GM18867 (cell line): ENCODE data around the gene CLN6.
"Not testable (repeated sequence)": the region's sequence is repeated elsewhere in the genome, so short reads cannot be mapped to it uniquely, and the experiment has no call there.

Source experiments
- ATAC-seq: cut with Tn5 transposase; IDR thresholded peaks from one replicate; pipeline ENCODE4 v1.9.1; 2021; ENCODE audit warnings: mild to moderate bottlenecking, moderate library complexity; ENCODE audit not compliant: unreplicated experiment

Gene CLN6

DNA sequence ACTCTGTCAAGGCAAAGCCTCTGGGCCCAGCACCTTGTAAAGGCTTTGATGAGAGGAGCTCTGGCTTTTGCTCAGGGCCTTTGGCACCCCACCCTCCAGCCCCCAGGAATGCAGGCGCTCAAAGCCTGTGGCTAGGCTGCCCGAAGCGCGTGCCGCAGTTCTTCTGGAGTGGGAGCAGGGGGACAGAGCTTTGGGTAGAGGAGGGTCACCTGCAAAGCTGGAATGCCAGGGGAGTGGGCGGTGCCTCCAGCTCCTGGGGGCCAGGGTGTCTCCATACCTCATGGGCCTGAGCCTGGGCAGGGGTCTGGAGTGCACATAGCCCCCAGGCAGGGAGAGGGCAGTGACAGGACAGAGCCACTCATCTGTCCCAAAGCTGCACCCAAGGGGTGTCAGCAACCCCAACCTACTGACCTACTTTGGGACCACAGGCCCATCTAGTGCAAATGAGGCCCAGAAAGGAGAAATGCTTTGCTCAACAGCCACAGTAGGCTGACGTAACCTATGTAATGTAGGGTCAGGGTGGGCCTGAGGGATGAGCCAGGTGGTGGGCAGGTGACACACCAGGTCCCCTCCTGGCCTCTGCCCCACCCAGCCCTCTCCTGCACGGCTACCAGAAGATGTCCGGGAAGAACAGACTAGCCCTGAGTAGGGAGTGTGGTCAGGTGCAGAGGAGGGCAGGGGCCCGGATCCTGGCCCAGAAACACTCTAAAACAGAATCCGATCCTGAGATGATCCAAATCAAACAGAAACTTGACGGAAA lies 22.2 kb downstream of the CLN6 start:
- ATAC-seq = no peak

DNA sequence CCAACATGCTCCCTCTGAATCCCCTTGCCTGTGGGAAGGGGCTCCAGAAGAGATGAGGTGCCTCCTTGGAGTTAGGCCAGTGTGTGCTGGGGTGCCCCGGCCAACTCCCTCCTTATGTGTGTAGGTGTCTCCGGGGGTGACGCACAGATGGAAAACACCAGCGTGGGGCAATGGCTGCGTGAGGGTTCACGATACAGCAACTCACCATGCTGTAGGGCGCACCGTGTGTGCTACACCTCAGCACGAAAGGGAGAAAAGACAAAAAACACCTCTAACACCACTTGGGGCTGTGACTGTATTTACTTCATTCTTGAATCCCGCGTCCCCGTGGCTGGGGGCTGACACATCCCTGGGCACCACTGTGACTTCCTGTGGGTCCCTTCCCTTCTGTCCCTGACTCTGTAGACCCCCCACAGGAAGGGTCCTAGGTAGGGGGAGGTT lies 22.8 kb downstream of the CLN6 start:
- no peak for ATAC-seq

DNA sequence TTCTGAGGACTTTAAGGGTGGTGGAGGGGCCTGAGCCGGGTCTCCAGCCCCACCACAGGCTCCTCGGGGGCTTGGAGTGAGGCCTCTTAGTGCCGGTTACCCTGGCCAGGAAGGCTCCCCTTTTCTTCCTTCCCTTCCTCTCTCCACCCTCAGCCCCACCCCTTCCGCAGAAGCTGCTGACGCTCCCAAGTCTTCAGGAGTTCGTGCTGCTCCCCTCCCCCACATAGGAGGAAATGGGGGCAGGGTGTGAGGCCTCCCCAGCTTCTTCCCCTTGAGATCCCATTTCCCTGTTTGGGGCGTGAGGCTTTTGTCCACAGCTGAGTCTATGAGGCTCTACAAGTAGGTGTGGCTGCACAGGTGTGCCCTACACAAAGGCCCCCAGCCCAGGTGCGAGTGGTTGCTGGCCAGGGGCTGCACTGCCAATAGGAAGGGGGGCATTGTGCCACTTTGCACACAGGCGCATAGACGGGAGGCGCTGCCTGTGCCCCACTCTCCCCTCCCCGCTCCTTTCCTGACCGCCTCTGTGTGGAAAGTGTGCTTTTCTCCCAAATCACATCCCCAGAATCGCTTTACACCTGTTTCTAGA lies 23.5 kb downstream of the CLN6 start:
- no peak for ATAC-seq

DNA sequence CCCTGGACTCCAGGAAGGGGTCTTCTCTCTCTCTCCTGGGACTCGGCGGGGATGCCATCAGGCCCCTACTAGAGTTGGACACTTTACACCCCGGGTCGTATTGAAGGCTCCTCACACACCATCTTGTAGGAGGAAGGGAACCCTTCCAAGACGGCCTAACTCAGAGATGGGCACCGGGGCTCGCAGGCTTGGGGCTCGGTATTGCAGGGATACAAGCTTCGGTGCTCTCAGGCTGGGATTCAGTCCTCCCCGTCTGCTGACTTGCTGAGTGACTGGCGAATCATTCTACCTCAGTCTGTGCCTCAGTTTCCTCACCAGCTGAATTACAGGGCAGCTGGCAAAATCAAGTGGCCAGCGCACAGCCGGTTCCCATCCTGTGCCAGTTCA lies 24.0 kb downstream of the CLN6 start:
- ATAC-seq = no peak

DNA sequence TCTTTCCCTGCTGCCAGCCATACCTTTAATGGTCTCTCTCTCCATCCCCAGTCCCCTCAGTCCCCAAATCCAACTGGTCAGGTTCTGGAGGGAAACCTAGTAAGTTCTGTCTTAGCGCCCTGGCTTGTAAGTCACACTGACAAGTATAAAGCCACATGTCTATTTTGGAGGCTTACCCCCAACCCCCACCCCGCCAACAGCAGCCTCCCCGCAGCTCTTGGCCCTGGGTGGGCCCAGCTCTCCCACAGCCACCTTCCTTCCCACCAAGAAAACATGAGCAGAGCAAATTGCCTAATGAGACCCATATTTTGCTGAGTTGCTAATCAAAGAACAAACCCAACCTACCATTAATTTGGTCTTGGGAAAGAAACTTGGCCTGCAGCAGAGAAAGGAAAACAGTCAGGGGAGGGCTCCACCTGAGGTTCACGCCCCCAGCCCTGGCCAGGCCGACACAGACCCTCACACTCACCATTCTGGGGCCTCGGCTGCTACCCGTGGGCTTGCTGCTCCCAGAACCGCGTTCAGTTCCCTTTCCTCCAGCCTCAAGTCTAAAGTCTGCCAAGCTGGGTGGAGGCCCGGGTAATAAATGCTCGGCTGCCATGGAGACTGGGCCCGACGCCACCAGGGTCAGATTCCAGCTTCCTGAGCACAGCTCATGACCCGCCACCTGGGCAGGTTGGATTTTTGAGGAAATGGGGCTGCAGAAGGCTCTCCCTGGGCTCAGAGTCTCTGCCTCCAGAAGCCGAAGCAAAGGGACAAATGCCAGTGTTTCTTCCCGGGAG lies 24.6 kb downstream of the CLN6 start, which contains the start of gene CALML4:
Gene CALML4 (minus strand): TSS at position 557 of the 782 bp plus-strand sequence. CDS start 85 bp downstream, at position 472.
- ATAC-seq = no peak

DNA sequence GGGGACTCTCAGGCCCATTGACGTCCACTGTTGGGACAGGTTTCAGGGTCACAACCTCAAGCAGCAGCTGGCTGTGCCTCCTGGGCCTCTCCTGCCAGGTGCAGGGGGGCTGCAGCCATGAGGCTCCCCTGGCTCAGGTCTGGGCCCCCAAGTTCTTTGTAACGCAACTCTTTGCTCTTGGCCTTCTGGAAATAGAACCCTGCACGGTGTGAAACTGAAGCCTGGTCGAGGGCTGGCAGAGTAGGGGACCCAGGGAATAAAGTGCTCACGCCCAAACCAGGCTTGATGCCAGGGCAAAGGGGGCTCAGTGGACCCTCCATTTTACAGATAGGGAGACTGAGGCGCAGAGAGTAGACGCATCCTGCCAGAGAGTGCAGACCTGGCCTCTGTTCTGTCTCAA lies 25.2 kb downstream of the CLN6 start:
- no peak for ATAC-seq

DNA sequence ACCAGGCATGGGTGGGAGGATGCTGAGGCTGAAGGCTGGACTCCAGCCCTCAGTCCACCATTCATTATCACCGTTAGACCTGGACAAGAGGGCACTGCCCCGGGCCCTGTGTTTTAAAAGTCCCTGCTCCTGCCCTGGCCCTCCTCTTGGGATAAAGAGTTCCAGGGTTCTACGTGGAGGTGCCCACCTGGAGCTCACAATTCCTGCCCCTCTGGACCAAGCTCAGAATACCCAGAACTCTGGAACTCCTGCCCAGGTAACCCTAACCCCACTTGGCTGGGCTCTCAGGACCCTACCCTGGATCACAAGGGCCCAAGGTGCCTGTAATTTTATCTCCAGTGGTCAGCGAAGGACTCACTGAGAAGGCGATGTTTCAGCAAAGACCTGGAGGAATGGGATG lies 25.6 kb downstream of the CLN6 start:
- ATAC-seq = no peak

DNA sequence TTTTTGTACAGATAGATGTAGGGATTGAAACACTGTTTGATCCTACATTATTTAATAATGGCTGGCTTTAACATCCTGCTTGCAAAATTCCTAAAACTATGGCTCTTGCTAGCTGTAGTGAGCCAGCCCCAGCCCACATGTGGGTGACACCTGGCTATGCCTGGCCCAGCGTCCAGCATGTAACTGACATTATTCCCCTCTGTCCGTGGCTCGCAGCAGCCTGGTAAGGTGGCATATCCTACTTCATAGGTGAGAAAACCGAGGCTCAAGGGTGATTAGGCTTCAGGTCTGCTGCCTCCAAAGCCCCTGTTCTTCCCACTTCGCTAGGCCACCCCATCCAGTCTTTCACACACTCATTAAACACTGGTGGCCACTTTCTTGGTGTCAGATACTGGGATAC lies 26.0 kb downstream of the CLN6 start:
- no peak for ATAC-seq

DNA sequence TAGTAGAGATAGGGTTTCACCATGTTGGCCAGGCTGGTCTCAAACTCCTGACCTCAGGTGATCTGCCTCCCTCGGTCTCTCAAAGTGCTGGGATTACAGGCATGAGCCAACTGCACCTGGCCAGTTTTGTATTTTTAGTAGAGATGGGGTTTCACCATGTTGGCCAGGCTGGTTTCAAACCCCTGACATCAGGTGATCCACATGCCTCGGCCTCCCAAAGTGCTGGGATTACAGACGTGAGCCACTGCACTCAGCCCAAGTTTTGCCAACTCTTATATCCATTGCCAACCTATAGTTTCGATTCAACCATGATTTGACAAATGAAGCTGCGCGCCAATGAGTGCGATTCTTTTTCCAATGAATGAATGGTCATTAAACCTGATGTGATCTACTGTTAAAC lies 26.5 kb downstream of the CLN6 start:
- ATAC-seq = not testable (repeated sequence)

DNA sequence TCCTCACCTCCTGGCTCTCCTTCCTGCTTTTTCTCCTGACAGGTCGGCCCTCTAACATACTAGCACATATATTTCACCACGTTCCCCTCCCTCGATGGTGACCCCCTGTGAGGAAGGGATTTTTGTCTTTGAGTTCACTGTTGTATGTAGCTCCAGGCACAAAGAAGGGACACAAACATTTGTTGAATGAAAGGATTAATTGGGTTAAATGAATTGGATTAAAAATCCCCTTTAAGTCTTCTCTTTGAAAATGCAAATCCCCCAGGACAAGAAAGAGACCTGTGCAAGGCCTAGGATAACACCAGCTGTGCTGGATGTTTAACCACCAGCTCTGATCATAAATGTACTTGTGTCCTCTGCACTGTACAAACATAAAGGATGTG lies 27.7 kb downstream of the CLN6 start:
- no peak for ATAC-seq

DNA sequence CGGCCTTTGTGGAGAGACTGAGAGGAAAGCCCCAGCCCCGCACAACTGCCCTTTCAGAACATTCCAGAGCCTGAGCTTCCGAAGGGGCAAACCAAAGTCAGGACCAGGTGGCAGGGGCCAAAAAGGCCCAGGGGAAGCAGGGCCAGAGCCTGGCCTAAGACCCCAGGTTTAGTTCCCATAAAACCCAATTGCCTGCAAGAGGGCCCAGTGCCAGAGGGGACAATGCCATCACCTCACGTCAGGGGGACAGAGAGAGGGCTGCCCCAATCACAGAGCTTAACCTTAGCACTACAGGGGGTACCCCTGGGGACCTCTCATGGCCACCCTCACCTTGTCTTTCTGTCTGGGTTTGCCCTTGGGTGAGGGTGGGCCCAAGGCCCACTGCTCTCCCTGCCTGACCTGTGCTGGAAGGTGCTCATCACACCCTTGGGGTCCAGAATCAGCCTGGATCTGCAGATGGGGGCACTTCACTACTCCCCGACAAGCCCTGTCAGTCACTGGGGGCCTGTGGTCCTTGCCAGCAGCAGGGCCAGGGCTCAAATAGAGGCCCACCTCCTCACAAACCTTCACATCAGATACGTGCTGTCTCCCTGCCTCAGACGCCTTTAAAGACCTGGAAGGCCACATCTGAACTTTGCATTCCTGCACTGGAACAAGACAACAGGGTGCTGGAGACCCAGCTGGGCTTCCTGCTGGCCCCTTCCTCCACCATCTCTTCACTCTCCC lies 28.2 kb downstream of the CLN6 start:
- no peak for ATAC-seq

DNA sequence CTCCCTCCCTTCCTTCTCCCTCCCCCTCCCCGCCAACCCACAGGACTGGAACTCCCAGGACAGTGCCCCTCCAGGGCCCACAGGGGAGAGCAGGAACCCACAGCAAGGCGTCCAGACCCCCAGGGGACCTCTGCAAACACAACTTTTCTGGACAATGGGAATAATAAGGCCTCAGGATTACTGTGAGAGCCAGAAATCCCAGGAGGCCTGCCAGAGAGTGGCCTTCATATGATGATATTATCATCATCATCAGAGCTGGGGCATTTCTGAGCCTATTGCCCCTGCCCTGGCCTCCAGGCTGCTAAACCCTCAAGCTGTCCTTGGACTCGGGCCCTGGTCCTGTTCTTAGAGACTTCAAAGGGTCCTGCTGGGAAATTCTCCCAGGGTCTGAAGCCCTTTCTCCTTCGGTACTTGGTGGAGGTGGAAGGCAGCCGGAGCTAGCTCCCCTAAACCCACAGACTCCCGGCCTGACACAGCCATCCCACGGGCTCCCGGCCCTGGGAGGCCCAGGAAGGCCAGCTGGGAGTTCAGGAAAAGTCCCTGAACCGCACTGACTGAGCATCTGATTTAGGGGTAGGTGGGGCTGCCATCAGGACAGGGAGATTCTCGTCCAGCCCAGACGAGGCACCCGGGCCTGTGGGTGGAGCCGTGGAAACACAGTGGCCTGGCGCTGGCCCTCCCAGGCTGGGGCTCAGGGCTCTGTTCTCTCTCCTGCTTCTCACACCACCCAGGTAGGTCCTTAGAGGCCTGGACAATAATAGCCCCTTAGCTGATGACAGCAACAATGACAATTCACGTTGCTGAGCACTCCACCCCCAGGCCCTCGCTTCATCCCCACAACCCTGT lies 29.3 kb downstream of the CLN6 start:
- no peak for ATAC-seq

DNA sequence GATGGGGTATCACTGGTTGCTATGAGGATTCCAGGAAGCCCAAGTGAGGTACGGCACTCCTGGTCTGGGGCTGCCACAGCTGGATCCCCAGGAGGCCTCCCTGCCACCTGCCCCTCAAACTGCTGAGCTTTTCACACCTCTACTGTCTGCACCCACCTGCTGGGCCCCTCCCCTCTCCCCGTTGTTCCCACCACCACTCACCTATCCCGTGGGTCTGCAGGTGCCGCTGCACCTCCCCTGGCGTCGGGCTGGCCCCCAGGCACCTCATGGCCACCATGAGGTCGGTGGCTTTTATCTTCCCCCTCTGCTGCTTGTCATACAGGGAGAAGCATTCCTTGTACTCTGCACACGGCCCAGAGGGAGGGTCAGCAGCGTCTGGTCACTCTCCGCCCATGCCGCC lies 30.2 kb downstream of the CLN6 start:
- no peak for ATAC-seq

DNA sequence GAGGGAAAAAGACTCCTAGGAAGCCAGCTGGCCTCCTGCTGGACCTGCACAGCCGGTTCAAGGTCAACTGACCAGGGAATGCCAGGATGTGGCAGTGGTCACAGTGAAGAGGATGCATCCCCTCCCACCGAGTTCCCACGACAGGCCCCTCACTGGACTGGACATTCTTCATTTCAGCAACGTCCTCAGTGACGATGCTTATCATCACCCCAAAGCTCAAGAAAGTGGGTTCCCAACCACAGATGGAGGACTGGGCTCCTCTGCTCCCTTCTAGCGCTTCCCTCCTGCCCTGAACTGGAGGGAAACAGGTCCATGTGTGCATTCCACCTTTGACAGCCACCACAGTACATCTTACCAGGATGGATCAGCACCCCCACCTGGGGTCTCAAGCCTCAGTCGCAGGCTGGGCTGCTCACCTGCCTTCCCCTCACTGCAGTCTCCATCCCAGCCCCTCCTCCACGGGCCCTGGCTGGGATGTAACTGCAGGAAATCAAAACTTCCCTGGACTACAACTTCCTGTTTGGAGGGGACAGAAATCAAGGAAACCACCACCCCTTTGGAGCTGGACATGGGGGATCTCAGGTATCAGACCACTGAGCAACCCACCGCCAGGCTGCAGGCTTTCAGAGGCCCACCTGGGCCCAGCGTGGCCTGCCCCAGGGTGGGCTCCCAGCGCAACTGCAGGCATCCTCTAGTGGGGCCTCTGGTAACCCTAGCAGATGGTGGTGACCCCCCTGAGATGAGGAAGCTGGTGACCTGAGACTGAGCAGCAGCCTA lies 31.7 kb downstream of the CLN6 start:
- ATAC-seq = no peak

DNA sequence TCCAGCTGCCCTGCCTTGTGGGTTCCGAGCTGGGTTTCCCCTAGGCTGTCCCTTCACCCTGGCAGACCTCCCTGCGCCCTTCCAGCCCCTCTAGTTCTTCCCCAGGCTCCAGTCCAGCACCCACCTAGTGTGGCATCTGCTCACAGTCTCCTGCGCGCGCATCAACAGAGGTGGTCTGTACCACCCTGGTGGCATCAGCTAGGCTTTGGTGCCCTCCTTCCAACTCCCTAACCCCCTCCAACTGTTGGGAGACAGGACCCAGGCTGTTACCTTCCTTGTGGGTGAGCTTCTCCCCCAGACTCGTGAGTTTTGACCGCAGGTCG lies 32.4 kb downstream of the CLN6 start:
- no peak for ATAC-seq

DNA sequence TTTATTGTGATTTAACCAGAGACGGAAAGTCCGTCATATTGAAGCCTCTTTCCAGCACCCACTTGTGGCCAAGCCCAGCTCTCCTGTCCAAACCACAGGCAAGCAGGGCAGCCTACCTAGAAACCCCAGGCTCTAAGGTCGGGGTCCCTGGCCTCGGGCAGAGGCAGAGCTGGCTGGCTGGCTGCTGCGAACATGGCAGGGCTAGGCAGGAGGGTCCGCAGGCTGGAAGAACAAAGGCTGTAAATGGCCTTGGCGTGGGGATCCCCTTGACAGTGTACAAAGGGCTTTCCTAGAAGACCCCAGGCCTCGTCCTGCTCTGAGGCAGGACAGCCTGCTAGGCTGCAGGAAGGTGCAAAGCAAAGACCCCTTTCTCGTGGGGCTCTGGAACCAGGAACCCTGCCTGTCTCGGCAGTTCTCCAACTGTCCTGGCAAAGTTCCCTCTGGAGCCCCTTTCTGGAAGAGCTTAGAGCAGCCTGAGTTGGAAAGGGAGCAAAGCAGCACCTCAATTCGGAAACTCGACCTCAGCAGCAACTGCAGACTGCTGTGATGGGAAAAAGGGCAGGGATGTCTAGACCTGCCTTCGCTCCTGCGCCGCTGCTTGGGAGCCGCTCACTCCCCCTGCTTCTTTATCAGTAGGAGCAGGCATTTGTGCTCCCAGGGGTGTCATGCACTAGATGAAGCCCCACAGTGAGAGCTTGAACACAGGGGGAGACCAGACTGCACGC lies 32.9 kb downstream of the CLN6 start:
- no peak for ATAC-seq

DNA sequence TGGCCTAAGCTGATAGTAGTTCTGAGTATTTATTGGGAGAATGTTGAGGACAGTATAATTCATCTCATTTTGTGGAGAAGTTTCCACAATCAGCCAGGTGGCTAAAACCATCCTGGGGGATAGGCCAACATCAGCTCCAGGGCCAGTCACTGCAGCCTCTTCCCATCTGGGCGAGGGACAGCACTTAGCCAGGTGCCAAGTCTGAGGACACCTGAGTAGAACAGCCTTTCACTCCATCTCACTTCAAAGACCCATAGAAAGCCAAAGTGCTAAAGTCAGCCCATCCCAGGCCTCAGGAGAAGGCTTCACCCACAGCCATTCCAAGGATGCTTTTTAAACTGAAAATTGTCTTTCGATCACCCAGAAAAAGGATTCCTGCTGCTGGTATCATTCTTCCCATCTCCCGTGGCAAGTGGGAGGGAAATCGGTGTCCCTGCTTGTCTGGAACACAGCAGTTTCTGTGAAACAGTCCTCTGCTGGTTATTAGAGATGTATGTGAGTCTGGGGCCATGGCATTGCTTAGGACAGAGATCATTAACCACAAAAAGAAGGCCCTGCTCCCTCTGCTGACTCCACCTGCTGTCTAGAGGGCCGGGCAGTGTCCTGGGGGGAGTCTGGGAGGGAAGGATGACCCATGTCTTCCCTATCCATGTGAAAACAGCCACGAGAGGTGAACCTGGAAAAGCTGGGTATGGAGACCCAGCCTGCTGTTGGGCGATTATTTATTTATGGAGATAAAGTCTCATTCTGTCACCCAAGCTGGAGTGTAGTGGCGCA lies 34.0 kb downstream of the CLN6 start:
- no peak for ATAC-seq

DNA sequence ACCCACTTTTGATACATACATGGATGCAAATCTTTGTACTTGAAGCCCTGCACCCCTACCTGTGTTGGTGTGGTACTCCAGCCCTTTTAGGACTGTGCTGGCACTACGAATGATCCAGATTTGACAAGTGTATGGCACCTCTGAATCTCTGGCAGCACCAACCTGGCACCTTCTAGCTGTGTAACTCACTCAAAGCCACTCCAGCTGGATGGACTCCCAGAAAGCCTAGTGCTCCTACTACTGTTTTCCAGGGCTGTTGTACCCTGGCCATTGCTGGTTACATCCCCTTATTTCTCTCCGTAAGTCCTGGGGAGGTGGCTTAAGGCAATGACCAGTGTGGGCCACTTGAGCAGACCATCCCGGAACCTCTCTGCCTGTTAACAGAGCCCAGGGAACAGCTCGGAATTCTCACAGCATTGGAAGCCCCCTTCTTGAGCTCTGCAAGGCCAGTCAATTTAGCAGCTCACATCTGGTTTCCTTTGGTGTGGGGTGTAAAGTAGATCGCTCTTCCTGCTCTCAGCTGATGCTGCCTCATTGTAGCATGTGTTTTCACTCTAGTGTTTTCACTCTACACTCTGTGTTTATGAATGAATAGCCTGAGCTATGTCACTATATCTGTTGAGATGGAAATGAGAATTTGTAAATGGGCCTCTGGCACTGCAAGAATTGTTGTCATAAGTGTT lies 36.6 kb downstream of the CLN6 start:
- no peak for ATAC-seq
